Panc1 (cell line): ENCODE measurements around the gene DUOXA1.
"Not testable (repeated sequence)": the region's sequence is repeated elsewhere in the genome, so short reads cannot be mapped to it uniquely, and the experiment has no call there.

Experiments
- CTCF ChIP-seq: fragments of 450-650 bp; IDR thresholded peaks from 2 replicates; pipeline ENCODE4 v1.5.1; 2017; ENCODE audit warnings: mild to moderate bottlenecking
- POLR2AphosphoS5 ChIP-seq: IDR thresholded peaks from 2 replicates; pipeline ENCODE4 v1.6.1; 2012; ENCODE audit warnings: mild to moderate bottlenecking, low read depth, low read length, moderate library complexity
- TF ChIP-seq, protein P1 (sequence below), 2 experiments: IDR thresholded peaks; 2 replicates each; pipeline ENCODE4 v1.6.1; 2011 to 2012; ENCODE audit warnings: low read depth in 2 of 2, control low read depth in 1 of 2, low read length in 1 of 2, mild to moderate bottlenecking in 1 of 2, moderate library complexity in 1 of 2; ENCODE audit not compliant: insufficient read depth in 1 of 2

DNA sequence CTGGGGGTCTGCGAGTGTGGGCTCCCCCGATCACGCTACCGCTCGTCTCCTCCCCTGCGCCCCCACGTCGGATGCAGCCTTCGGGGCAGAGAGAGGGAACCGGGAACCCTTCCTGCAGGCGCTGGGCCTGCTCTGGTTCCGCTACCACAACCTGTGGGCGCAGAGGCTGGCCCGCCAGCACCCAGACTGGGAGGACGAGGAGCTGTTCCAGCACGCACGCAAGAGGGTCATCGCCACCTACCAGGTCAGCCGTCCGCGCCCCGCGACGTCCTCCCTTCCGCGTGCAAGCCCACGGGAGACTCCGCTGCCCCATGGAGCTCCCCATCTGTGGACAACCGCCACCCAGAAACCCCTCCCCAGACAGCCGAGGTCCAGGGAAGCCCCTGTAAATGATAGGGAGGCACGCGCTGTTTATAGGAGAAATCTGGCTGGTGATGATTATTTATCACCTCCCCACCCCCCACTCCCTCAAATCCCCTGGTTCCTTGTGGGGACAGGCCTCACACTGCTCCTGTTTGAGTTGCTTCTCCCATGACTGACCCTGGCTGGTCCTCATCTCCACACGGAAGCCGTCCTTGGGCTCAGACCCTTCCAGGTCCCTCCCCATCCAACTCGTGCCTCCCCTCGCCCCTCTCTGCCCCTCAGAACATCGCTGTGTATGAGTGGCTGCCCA lies 6.2 kb upstream of the DUOXA1 start:
- TF ChIP-seq CTCF, POLR2AphosphoS5: not testable (repeated sequence)
- TF ChIP-seq, protein P1, sequence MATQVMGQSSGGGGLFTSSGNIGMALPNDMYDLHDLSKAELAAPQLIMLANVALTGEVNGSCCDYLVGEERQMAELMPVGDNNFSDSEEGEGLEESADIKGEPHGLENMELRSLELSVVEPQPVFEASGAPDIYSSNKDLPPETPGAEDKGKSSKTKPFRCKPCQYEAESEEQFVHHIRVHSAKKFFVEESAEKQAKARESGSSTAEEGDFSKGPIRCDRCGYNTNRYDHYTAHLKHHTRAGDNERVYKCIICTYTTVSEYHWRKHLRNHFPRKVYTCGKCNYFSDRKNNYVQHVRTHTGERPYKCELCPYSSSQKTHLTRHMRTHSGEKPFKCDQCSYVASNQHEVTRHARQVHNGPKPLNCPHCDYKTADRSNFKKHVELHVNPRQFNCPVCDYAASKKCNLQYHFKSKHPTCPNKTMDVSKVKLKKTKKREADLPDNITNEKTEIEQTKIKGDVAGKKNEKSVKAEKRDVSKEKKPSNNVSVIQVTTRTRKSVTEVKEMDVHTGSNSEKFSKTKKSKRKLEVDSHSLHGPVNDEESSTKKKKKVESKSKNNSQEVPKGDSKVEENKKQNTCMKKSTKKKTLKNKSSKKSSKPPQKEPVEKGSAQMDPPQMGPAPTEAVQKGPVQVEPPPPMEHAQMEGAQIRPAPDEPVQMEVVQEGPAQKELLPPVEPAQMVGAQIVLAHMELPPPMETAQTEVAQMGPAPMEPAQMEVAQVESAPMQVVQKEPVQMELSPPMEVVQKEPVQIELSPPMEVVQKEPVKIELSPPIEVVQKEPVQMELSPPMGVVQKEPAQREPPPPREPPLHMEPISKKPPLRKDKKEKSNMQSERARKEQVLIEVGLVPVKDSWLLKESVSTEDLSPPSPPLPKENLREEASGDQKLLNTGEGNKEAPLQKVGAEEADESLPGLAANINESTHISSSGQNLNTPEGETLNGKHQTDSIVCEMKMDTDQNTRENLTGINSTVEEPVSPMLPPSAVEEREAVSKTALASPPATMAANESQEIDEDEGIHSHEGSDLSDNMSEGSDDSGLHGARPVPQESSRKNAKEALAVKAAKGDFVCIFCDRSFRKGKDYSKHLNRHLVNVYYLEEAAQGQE (IDR thresholded peaks at IDR 0.05; ENCODE audit: insufficient read depth in 1 of 2, low read depth in 2 of 2, low read length in 1 of 2), result not testable (repeated sequence)
